ENCODE measurements around the gene BLM.

- TF ChIP-seq, protein P1, sequence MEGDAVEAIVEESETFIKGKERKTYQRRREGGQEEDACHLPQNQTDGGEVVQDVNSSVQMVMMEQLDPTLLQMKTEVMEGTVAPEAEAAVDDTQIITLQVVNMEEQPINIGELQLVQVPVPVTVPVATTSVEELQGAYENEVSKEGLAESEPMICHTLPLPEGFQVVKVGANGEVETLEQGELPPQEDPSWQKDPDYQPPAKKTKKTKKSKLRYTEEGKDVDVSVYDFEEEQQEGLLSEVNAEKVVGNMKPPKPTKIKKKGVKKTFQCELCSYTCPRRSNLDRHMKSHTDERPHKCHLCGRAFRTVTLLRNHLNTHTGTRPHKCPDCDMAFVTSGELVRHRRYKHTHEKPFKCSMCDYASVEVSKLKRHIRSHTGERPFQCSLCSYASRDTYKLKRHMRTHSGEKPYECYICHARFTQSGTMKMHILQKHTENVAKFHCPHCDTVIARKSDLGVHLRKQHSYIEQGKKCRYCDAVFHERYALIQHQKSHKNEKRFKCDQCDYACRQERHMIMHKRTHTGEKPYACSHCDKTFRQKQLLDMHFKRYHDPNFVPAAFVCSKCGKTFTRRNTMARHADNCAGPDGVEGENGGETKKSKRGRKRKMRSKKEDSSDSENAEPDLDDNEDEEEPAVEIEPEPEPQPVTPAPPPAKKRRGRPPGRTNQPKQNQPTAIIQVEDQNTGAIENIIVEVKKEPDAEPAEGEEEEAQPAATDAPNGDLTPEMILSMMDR (conservative IDR thresholded peaks at IDR 0.05; ENCODE audit: low read depth, low read length), result no peak
- TF ChIP-seq EZH2 (IDR thresholded peaks at IDR 0.05; ENCODE audit: borderline replicate concordance, low read depth, low read length, poor library complexity, severe bottlenecking), result no peak
Observed at GRCh38 chr15:90794538-90794937, 77.4 kb downstream of the BLM start.
